NCI-H524 (cell line): ENCODE measurements around the gene COMMD3.

ENCODE experiments used
- DNase-seq, 2 experiments: peaks; one replicate each; lab custom pipeline; 2025; lab: John Stamatoyannopoulos, UW

Gene COMMD3

DNA sequence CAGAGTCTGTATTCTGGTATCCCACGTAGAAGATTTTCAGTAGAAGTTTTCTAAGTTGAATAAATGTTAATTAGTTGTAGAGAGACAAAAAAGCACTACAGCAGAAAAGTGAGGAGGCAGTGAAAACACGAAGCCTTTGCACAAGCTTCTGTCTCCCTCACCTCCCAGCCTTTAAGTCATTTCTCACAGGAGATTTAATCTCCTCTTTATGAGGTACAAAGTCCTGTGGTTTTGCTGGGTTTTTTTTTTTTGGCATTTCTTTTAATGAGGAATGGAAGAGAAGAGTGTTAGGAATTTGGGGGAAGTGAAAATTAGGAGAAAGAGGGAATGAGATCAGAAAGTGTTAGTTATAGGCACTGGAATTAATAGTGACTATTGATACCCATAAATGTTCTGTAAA, 50.6 kb downstream of the COMMD3 start:
- no peak for DNase-seq

DNA sequence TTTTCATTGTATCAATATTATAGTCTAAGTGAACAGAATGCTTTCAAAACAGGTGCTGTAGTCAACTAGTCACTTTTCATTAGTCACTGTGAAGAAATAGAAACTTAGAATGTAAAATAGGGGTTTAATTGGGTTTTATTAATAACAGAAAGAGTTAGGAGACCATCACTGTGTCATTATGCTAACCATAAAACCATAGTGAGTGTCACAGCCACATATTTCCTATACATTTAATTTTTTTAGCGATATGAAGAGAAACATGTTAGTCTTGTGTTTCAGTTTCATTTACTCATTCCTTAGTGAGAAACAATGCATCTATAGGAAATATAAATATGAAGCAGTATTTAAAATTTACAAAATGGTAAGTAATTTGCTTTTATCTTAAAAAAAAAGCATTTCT, 51.3 kb downstream of the COMMD3 start:
- DNase-seq, result no peak

DNA sequence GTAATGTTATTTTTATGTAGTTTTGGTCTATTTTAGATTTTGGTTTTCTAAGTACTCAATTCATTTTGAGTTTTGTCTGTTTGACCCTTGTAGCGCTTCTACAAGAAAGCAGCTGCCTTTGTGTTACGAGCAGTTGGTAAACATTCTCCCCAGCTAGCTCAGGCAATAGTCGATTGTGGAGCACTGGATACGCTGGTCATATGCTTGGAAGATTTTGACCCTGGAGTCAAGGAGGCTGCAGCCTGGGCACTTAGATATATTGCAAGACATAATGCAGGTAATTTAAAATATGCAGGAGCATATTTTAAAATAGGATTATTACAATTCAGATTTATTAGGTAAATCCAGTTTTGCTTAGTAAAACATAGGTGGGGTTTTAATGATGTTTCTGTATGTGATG, 52.2 kb downstream of the COMMD3 start:
- no peak for DNase-seq

DNA sequence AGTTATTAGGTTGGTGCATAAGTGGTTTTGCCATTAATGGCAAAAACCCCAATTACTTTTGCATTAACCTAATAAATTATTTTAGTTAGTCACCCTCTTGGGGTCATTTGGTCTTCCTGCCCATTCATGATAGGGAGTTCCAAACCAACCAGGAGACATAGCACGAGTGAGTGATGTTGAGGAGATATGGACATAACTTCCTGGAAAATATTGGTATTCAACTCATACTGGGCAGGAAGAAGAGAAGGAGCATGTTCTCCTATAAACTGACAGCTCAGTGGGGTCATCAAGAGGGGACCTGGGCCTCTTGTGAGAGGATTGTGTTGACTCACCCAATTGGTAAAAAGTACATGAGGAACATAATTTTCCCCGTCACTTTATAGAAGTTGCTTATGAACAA, 52.8 kb downstream of the COMMD3 start:
- no peak for DNase-seq

DNA sequence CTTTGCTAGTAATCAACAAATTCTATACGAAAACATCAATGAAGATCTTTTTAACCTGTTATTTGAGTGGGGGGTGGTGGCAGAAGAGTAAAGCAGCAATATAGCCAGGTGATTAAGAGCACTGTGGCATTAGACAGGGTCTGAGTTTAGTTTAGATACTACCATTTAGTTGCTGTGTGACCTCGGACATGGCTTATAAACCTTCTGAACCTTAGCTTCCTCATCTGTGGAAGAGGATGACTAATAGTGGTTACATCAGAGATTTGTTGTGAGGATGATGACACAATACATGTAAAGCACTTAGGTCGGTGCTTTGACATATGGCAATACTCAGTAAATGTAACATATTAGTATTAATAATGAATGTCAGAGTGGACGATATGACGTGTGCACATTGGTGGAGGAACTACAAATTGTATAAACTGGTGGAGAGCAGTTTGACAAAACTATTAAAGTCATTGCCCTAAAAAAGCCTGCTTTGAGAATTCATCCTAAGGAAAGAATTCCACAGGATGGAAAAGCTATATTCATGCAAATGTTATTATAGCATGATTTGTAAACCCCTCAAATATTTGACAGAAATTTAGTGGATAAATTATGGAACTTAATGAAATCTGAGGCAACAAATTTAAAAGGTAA, 53.4 kb downstream of the COMMD3 start:
- DNase-seq, result no peak
